ENCODE results near the gene CER1. TPM values are rescaled to one million over a fixed set of nuclear protein-coding genes. Genes with fewer than 3 reads are reported as not detected.

Gene CER1
- total and polyA plus RNA-seq, 2 of the 8 experiments (the other 6 are each of a cell fraction or from before 2014, with no cell fraction given): 0.26 to 3.4 TPM

DNA sequence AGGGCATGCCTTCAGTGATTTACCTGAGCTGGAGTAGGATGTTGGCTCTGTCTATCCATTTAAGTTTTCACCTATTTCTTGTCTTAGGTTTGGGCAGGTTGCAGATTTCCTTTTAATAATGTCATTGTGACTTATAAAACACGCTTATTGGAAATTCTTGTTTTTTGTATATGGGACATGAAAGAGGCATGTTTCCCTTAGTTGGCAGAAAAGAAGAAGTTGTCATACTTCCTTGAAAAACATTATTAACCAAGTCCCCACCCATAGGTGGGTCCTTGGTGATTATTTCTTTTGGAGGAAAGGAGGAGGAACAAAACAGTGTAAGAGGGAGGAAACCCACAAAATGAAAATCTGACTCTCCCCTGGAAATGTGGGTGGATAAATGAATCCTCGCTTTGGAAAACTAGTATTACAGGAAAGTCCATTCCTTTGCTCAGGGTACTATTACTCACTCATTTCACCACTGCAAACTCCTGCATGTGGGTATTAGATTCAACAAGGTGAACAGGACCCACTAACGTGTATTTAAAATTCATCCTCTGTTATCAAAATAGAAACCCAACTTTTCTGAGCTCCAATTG lies 9.3 kb downstream of the CER1 start:
- no peak for FAIRE-seq
- Histone ChIP-seq H2AK5ac (ENCODE audit: low read depth, low read length) (no peak overlapping the region), H3K4me2 (ENCODE audit: insufficient read depth in 1 of 2, low read depth in 2 of 2, low read length in 2 of 2) (no peak overlapping the region), H2BK120ac (replicated peaks; ENCODE audit: low read depth, low read length) (no peak overlapping the region), H2BK20ac (ENCODE audit: low read length) (no peak overlapping the region), H4K20me1 (replicated peaks in 1 of 2; ENCODE audit: control insufficient read depth in 1 of 2, insufficient read depth in 2 of 2, low read length in 2 of 2) (no peaks in the 10 kb centered on the region), H3K4ac (replicated peaks; ENCODE audit: insufficient read length, low read depth, low read length) (no peak overlapping the region), H3K79me2 (ENCODE audit: control insufficient read depth in 1 of 2, insufficient read depth in 2 of 2, low read length in 2 of 2) (no peaks in the 10 kb centered on the region), H3K9me3 (ENCODE audit: insufficient read depth in 2 of 2, low read depth in 1 of 2, low read length in 1 of 2) (no peaks in the 10 kb centered on the region; a peak in 1 of 4 replicates), H2BK12ac (ENCODE audit: low read depth, low read length) (no peak overlapping the region), H3K4me1 (replicated peaks in 1 of 4; ENCODE audit: control insufficient read depth in 3 of 4, insufficient read depth in 4 of 4, low read length in 3 of 4) (no peaks in the 10 kb centered on the region), H3K56ac (replicated peaks; ENCODE audit: insufficient read length, low read depth, low read length) (no peak overlapping the region), H3K27me3 (replicated peaks in 1 of 4; ENCODE audit: control insufficient read depth in 3 of 4, extremely low read depth in 1 of 4, insufficient read depth in 3 of 4, low read length in 3 of 4) (no peaks in the 10 kb centered on the region), H3K9ac (replicated peaks in 1 of 4; ENCODE audit: extremely low read depth in 1 of 4, low read depth in 3 of 4, low read length in 3 of 4) (no peak overlapping the region), H4K91ac (replicated peaks; ENCODE audit: insufficient read length, low read length) (no peak overlapping the region), H4K8ac (ENCODE audit: extremely low read depth, insufficient read depth, low read length) (no peak overlapping the region), H2AFZ (ENCODE audit: low read length) (no peak overlapping the region), H3K23me2 (ENCODE audit: low read depth, low read length) (no peaks in the 10 kb centered on the region), H2BK5ac (ENCODE audit: low read depth, low read length) (no peak overlapping the region), H3K23ac (ENCODE audit: insufficient read length) (no peak overlapping the region), H4K5ac (ENCODE audit: insufficient read length, low read depth, low read length) (no peak overlapping the region), H3K27ac (ENCODE audit: low read depth, low read length) (no peak overlapping the region), H3K36me3 (ENCODE audit: control insufficient read depth in 2 of 4, insufficient read depth in 4 of 4, low read length in 3 of 4) (no peaks in the 10 kb centered on the region), H3K18ac (ENCODE audit: extremely low read depth, low read length) (no peak overlapping the region), H2BK15ac (ENCODE audit: low read length) (no peak overlapping the region), H3K4me3 (ENCODE audit: extremely low read depth in 1 of 4, insufficient read depth in 2 of 4, low read depth in 3 of 4, low read length in 4 of 4) (no peak overlapping the region), H3K79me1 (ENCODE audit: low read depth, low read length) (no peaks in the 10 kb centered on the region), H3K14ac (ENCODE audit: insufficient read length) (no peak overlapping the region)
- no peak for DNase-seq (ENCODE audit: low read depth in 1 of 2, low spot score in 2 of 2)
- TF ChIP-seq GTF2F1 (IDR thresholded peaks at IDR 0.05; ENCODE audit: borderline replicate concordance, low read depth, low read length): no peak
- no peak for TF ChIP-seq CEBPB (IDR thresholded peaks at IDR 0.05; ENCODE audit: low read depth, low read length)
- no peak for TF ChIP-seq RXRA (IDR thresholded peaks at IDR 0.05; ENCODE audit: insufficient read depth, low read depth, low read length)
- TF ChIP-seq KDM1A (IDR thresholded peaks at IDR 0.05; ENCODE audit: borderline replicate concordance, low read length): no peak
- TF ChIP-seq SAP30 (IDR thresholded peaks at IDR 0.05; ENCODE audit: insufficient read depth, insufficient replicate concordance, low read length): no peak
- no peak for TF ChIP-seq HDAC6 (IDR thresholded peaks at IDR 0.05; ENCODE audit: low read depth, low read length)
- TF ChIP-seq TAF1 (IDR thresholded peaks at IDR 0.05; ENCODE audit: low read depth, low read length): no peak
- no peak for TF ChIP-seq CBX8 (IDR thresholded peaks at IDR 0.05; ENCODE audit: borderline replicate concordance, low read depth, low read length)
- TF ChIP-seq, protein P1, sequence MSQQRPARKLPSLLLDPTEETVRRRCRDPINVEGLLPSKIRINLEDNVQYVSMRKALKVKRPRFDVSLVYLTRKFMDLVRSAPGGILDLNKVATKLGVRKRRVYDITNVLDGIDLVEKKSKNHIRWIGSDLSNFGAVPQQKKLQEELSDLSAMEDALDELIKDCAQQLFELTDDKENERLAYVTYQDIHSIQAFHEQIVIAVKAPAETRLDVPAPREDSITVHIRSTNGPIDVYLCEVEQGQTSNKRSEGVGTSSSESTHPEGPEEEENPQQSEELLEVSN (IDR thresholded peaks at IDR 0.05): no peak
- TF ChIP-seq BCL11A (IDR thresholded peaks at IDR 0.05; ENCODE audit: low read depth in 2 of 2, low read length in 2 of 2): no peak
- TF ChIP-seq SP4 (IDR thresholded peaks at IDR 0.05; ENCODE audit: low read length): no peak
- TF ChIP-seq BRCA1 (IDR thresholded peaks at IDR 0.05; ENCODE audit: low read depth, low read length): no peak
- POLR2A ChIA-PET (ENCODE audit: partially characterized antibody): no interaction called here
- CTCF ChIA-PET (ENCODE audit: partially characterized antibody): no interaction called here
- WGBS, 2 experiments (ENCODE audit: extremely low coverage in 1 of 2, insufficient coverage in 1 of 2, insufficient read length in 1 of 2, insufficient replicate concordance in 2 of 2, low coverage in 1 of 2, low lambda C conversion rate in 2 of 2, missing lambda C conversion rate in 1 of 2): 89% methylated on average over 3 of the region's 3 CpGs; no CpG with 5 or more reads in 1 of the 2 experiments
